DMS53 treated with DMSO at 0.1 percent for 48 hours (cell line): ENCODE measurements around the gene KCP.
A peak's percentile ranks its signal among the peaks of the same experiment; 100 is the strongest.

Source experiments
- DNase-seq: peaks from one replicate; lab custom pipeline; 2025; ENCODE audit not compliant: unreplicated experiment; lab: John Stamatoyannopoulos, UW

Gene KCP

DNA sequence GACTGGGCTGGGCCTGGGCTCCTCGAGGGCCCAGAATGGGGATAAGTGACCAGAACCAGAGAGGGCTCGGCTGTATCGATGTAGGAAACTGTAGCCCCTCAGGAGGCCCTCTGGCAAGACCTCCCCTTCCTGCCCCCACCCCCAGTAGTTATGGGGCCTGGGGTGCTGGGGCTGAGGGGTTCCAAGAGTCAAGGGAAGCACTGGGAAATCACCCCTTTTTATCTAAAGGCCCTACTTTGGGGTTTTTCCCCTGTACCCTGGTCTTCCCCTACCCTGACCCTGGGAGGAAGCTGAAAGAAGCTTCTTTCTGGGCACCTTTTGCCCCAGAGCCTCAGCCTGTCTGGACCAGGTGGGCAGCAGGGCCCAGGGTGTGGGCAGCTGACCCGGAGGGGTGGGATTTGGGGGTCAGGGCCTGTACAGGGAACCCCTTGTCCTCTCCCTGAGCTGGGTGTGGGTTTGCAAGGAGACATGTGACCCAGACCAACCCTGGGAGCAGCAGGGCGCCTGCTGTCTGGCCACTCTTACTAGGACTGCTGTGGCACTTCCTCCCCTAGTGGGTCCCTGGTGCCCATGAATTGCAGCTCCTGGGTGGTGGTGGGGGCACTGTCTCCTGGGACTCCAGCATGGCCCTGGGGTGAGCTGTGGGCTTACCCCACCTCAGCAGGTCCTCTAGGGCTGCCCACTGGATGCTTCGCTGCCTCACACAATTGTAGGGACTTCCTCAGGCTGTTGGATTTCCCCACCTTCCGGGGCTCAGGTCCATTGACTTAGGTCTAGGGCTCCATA lies 28.8 kb upstream of the KCP start:
- DNase-seq: no peak

DNA sequence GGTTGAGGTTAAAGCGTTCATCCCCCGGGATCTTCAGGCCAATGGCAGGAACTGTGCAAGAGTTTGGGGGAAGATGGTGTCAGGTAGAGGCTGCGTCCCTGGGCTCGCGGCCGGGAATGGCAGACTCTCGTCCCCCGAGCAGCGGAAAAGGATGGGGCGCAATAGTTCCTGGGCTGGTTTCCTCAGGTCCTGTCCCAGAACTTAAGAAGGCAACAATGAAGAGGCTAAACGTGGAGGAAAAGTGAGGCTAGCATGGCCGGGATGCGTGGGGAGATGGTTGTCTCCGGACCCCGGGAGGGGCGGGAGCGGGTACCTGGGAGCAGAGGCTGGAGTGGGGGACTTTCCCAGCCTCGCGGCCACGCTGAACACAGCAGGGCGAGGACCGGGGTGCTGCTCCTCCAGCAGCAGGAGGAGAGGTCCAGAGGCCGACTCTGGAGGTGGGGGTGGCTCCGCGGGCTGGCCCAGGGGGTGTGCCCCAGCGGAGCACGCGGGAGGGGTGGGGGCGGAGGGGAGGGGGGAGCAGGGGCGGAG lies 28.1 kb upstream of the KCP start:
- DNase-seq: no peak

DNA sequence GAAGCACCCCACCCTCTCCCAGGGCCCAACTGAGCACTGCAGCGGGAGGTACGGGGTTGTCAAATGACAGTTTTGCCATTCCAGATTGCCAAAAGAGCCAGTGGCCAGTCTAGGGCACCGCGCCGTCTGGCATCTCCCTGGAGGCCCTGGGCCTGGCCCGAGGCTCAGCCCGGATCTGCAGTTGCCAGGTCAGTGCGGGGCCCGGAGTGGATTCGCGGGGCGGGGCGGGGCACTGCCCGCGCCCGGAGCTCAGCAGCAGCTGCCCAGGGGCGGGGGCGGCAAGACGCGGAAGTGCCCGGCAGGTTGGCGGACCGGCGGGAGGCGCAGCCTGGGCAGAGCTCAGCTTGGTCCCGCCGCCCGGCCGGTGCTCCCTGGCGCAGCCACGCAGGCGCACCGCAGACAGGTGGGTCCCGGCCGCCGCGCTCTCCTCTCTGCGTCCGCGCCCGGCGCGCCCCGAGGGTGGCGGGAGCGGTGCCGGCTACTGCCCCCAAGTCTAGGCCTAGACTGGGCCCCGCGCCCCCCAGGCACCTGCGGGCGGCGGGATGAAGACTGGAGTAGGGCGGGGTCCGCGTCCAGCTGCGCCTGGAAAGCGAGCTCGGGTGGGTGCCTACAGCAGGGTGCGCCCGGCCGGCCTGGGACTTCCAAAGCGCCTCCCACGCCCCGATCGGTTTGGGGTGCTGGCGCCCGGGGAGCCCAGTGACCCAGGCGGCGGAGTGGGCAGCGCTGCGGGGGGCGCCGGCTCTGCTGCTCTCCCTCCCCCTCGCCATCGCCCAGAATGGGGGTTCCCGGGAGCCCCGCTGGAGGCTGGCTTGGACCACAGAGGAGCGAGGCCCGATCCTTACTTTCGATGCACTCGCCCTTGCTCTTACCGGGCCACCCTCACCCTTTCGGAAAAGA lies 27.4 kb upstream of the KCP start, which contains the start of gene IRF5:
TSS of gene IRF5 (plus strand) at position 281 of the 897 bp plus-strand sequence. CDS start 4,155 bp downstream, outside the sequence.
- DNase-seq: peak; percentile 73

DNA sequence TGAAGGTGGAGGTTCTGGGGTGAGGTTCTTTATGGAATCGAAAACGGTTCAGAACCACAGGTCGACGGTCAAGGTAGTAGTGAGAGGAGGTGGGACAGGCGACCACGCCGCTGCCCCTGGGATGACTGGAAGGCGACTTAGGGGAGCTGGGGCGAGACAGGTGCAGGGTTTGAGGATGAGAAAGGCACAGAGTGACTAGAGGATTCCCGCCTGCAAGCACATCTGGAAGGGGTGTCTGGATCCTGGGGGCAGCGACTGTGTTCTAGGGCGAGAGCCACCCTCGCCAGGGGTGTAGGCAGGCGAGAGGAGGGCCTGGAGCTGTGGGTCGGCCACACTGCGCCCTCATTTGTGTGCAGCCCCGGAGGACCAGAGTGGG lies 26.8 kb upstream of the KCP start:
- no peak for DNase-seq

DNA sequence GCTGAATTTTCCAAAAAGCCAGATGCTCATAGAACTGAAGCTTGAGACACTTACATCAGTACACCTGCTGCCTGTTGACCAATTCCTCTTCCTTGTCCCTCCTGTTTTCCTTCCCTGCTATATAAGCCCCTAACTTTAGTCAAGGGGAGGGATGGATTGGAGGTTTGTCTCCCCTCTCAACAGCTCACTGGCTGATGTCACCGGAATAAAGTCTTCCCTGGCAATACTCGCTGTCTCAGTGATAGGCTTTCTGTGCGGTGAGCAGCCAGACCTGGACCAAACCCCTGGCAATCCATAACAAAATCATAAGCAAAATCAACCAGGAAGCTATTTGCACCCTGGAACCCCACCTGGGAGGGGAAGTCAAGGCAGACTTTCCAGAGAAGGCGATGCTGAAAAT lies 26.3 kb upstream of the KCP start:
- DNase-seq: no peak

DNA sequence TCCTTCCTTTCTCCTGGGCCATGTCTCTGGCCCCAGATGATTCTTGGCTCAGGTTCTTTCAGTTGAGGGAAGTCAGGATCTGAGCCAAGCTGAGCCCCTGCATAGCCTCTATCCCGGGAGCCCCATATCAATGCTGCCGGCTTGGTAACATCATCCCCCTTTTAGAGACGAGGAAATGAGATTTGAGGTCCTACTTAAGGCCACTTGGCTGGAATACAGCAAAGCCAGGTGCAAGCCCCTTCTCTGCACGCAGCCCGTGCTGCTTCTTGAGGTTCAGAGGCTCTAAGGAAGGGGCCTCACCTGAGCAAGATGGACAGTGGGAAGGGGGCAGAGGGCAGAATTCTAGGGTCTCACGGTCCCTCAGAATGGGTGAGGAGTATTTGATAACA lies 24.8 kb upstream of the KCP start:
- no peak for DNase-seq

DNA sequence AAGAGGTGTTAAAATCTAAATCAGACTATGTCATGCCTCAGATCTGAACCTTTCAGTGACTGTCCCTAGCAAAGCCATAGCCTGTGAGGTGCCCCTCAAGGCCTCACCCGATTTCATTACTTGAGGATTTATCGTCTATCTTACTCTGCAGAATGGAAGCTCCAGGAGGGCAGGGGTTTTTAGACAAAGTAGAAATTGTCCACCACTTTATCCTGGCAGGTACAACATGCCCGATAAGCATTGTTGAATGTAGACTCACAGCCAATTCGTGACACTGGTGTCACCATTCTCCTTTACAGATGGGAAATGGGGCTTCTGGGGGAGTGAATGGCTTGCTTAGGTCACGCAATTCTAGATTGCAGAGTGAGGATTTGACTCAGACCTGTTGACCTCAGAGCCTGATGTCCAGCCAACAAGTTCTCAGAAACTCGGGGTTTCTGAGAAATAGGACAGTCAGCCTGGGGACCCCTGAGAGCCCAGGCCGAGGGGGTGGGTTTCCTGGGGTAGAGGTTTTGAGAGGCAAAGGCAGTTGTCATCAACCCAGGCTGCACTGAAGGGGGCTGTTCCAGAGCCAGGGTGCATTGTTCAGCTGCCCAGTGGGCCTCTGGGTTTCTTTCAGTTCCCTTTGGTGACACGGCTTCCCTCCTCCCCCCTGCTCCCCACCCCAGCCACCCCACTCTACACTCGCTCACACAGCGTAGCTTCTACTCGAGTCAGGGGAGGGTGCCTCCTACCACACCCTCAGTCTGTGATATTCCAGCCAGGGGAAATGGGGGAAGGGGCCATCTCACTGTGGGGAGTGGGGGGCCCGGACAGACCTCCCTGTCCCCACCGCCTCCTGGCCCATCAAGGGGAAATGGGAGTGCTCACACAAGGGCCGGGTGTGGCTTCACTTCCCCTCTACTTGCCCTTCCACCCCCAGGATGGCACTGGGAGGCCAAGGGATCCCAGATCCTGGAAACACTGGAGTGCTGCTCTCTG lies 24.1 kb upstream of the KCP start:
- DNase-seq: no peak

DNA sequence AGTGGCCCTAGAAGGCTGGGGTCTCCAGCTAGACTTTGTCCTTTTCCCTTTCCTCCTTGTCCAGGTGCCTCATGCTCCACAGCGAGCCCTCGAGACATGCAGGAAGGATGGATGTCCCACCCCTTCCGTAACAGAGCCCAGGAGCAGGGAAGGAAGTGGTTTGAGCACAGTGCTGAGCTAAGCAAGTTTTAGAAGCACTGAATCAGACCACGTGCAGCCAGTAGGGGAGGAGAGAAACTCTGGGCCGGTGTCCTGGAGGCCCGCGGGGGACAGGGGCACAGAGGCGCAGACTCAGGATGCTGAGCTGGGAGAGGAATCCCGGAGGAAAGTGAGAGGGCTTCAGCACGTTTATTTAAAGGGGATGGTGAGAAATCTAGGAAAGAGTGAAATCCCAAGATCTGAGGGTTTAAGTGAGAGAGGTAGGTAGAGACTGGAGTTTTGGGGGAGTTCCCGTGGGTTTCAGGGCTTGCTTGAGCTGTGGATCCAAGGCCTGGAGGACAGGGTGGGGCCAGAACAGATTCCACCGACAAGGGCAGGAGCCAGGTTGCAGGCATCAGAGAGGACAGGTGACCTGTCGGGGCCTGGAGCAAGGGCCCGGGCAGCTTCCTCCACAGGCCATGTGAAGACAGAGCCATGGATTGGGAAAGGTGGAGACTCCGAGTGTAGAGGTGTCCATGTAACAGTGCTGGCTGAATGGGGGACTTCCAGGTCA lies 22.8 kb upstream of the KCP start:
- DNase-seq: no peak

DNA sequence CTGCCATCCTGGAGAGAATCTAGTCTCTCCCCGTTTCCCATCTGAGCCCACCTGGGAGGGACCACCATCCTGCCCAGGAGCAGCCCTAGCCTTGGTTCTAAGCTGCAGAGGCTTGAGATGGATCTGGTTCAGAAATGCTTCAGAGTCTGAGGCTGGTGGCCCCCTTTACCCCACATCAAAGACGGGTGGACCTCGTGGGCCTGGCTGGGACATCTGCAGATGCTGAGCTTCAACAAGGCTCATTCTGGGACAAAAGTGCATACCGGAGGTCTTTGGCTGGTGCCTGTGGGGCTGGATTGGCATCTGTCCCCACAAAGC lies 22.3 kb upstream of the KCP start:
- no peak for DNase-seq

DNA sequence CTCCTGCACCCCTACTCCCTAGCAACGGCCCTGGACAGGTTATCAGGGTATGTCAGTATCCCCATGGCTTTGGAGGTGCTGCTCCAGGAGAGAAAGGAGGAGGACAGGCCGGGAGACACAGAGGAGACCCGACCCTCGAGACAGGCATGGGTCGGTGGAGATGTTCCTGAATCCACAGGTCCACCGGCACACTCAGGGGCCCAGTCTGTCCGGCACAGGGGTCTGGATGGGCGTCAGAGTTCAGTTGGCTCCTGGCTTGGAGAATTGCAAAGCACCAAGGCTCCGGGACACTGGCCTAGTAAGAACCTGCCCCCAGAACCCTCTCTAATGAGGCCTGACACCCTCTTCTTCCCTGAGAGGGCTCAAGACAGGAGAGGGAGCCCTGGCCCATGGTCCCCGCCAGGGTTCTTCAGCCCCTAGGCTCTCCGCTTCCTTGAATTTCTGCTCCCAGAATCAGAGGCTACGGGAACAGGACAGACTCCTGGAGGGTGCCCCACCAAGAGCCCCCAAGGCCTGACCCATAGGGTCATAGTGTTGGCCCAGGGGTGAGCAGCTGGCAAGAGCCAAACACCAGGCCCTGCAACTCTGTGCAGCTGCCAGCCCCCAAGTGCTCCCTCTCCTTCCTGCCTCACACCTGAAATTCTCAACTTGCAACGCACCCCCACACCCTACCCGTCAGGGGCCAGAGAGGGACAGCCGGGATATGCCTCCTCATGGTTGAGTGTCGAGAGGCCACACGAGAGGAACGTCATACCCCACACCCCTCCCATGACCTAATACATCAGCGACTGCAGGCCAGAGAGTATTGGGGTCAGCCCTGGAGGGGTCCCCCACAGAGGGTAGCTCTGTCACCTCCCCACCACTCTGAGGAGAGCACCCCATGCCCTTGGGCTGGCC lies 21.7 kb upstream of the KCP start:
- no peak for DNase-seq

DNA sequence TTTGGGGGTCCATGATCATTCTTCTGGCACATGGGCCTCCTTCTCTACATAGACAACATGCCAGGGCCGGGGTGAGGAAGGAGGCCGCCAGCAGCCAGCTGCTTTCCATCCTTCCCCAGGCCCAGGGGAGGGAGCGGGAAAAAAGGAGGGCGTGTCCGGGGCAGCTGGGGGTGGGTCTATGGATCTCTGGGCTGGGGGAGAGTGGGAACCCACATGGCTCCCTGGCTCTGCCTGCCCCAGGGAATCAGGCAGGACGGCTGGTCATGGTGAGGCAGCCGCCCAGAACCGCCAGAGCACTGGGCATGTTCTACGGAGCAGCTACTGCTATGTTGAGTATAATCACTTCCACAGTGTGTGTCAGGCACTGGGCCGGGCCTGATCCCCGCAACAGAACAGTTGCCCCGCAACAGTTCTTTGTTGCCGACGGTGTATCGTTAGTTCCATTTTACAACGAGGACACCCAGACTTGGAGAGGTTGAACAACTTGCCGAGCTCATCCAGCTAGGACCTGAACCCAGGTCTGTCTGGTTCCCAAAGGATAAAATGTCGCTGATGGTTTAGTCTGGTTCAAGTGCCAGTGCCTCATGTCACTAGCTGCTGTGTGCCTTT lies 20.8 kb upstream of the KCP start:
- no peak for DNase-seq

DNA sequence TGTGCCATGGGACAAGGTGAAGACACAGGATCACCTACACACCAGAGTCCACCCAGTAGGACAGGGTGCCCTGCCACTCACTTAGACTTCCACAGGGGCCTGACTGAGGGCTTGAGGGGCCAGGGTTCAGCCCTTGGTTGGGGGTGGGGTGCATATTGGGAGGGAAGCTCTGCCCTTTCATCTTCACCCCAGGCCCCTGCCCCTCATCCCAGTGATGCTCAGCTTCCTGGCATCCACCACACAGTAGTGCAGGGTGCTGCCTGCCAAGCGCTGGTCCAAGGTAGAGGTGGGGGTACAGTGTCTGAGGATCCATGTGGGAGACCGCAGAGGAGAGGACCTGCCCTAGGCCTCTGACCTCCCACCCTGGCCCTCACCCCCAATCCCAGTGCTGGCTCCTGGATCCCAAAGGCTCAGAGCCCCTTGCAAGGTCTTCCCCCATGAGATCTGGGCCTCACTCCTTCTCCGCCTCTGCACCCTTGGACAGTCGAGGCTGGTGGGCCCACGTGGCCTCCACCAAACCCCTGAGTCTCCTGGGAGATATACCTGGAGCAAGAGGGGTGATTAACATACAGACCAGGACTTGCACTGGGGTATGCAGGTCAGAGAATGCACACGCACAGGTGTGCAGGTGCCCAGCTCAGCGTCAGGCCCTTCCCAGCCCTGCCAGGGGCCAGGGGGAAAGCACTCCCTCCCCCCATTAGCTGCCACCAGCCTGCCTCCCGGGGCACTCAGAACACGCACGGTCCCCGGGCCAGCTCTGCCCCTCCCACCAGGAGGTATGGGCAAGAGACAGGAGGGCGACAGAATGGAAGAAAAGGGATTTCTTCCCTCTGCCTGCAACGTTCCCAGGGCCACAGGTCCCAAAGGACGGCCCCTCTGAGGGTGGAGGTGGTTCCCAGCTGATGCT lies 18.6 kb upstream of the KCP start:
- no peak for DNase-seq

DNA sequence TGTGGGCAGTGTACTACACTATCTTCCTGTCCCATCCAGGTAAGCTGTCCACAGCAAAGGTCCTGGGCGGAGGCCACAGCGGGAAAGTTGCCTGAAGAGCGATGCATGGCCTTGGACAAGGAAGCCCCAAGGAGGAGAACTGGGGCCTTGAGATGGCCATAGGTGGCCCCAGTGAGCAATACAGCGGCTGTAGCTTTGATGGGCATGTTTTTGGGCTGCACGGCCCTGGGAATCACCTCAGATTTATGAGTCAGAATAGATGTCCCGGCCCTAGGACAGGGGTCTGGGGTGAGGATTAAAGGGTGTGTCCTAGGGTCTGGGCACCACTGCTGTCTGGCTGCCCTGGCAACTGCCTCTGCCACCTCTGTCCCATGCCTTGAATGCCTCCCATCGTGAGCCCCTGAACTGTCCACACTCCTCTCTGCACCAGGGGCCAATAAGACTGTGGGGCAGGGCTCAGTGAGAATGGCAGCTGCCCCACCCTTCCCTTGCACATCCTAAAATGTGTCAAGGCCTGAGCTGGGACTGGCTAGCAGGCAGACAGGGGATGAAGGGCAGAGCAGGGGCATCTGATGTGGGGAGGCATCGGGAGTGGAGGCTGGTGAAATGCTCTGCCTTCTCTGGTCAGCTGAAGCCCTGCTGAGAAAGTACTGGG lies 17.8 kb upstream of the KCP start:
- no peak for DNase-seq

DNA sequence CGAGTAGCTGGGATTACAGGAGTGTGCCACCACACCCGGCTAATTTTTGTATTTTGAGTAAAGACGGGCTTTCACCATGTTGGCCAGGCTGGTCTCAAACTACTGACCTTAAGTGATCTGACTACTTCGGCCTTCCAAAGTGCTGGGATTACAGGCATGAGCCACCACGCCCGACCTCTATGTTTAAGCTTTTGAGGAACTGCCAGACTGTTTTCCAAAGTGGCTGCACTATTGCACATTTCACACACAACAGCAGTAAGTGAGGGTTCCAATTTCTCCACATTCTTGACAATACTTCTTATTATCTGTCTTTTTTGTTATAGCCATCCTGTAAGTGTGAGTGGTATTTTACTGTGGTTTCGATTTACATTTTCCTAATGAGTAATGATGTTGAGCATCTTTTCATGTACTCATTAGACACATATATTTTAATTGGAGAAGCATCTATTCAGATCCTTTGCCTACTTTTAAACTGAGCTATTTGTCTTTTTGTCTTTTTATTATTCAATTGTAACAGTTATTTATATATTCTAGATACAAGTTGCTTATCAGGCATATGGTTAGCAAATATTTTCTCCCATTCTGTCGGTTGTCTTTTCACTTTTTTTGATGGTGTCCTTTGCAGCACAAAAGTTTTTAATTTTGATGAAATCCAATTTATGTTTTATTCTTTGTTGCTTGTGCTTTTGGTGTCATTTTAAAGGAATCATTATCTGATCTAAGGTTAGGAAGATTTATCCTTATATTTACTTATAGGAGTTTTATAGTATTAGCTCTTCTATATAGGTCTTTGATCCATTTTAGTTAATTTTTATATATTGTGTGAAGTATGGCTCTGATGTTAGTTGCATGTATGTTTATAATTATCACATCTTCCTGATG lies 14.4 kb upstream of the KCP start:
- no peak for DNase-seq

DNA sequence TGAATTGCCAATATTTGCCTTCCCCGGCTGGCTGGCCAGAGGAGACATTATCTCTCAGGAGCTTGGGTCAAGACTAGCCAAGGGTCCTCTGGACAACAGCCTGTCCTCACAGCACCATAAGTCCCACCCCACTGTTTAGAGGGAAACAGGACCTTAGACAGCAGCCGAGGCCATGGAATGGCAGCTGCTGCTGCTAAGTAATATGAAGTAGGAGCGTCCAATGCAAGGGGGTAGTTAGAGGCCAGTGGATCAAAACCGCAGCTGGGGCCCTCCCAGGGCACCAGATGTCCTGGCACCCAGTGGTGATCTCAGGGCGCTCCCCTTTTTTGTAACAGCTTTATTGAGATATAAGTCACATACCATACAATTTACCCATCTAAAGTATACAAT lies 12.9 kb upstream of the KCP start:
- DNase-seq: no peak
